Measurements from ENCODE around the gene TXLNA. TPM values are rescaled to one million over a fixed set of nuclear protein-coding genes. Genes with fewer than 3 reads are reported as not detected.

TXLNA gene
- total RNA-seq, 1 donor from 2014 or later, result 55.6 TPM

- no peaks in the 10 kb centered on the region for H3K9me3 Mint-ChIP-seq (ENCODE audit: low read depth)
- no peak for DNase-seq (ENCODE audit: low spot score, unreplicated experiment)
- H3K4me1 Mint-ChIP-seq (ENCODE audit: low read depth), result no peaks in the 10 kb centered on the region
- no peak overlapping the region for H3K4me3 Mint-ChIP-seq (ENCODE audit: low read depth)
- H3K27me3 Mint-ChIP-seq, result no peaks in the 10 kb centered on the region
- H3K36me3 Mint-ChIP-seq (ENCODE audit: insufficient read depth), result peaks cover 30% of the 10 kb centered on the region
- no peak for TF ChIP-seq CTCF (IDR thresholded peaks at IDR 0.05; ENCODE audit: unreplicated experiment)
- peak overlapping the region; percentile 3 for H3K27ac Mint-ChIP-seq
Measured at GRCh38 chr1:32186491-32186890, 7.0 kb downstream of the TXLNA start.

GRCh38 chr1:32187850-32188249, 8.4 kb downstream of the TXLNA start:
- no peaks in the 10 kb centered on the region for H3K9me3 Mint-ChIP-seq (ENCODE audit: low read depth)
- H3K4me1 Mint-ChIP-seq (ENCODE audit: low read depth), result no peaks in the 10 kb centered on the region

GRCh38 chr1:32192220-32192948, 12.9 kb downstream of the TXLNA start:
- Mint-ChIP-seq H3K27me3 (no peaks in the 10 kb centered on the region), H3K9me3 (ENCODE audit: low read depth) (no peaks in the 10 kb centered on the region), H3K4me1 (ENCODE audit: low read depth) (no peaks in the 10 kb centered on the region), H3K27ac (no peak overlapping the region), H3K36me3 (ENCODE audit: insufficient read depth) (peaks cover 29% of the 10 kb centered on the region), H3K4me3 (ENCODE audit: low read depth) (no peak overlapping the region)
- no peak for DNase-seq (ENCODE audit: low spot score, unreplicated experiment)
- no peak for TF ChIP-seq CTCF (IDR thresholded peaks at IDR 0.05; ENCODE audit: unreplicated experiment)

More at GRCh38 chr1:32187850-32188249, 8.4 kb downstream of the TXLNA start:
- no peak for TF ChIP-seq CTCF (IDR thresholded peaks at IDR 0.05; ENCODE audit: unreplicated experiment)
- Mint-ChIP-seq H3K4me3 (ENCODE audit: low read depth) (no peak overlapping the region), H3K27me3 (no peaks in the 10 kb centered on the region), H3K27ac (no peak overlapping the region), H3K36me3 (ENCODE audit: insufficient read depth) (peaks cover 36% of the 10 kb centered on the region)
- no peak for DNase-seq (ENCODE audit: low spot score, unreplicated experiment)

GRCh38 chr1:32194984-32195383, 15.5 kb downstream of the TXLNA start:
- Mint-ChIP-seq H3K9me3 (ENCODE audit: low read depth) (no peaks in the 10 kb centered on the region), H3K27ac (no peak overlapping the region), H3K27me3 (no peaks in the 10 kb centered on the region), H3K4me3 (ENCODE audit: low read depth) (no peak overlapping the region), H3K4me1 (ENCODE audit: low read depth) (peaks cover 2% of the 10 kb centered on the region), H3K36me3 (ENCODE audit: insufficient read depth) (peaks cover 23% of the 10 kb centered on the region)
- no peak for DNase-seq (ENCODE audit: low spot score, unreplicated experiment)
- TF ChIP-seq CTCF (IDR thresholded peaks at IDR 0.05; ENCODE audit: unreplicated experiment), result no peak

GRCh38 chr1:32195531-32195930, 16.1 kb downstream of the TXLNA start:
- no peak overlapping the region for H3K4me3 Mint-ChIP-seq (ENCODE audit: low read depth)
- no peak for DNase-seq (ENCODE audit: low spot score, unreplicated experiment)
- no peak overlapping the region for H3K27ac Mint-ChIP-seq
- no peaks in the 10 kb centered on the region for H3K9me3 Mint-ChIP-seq (ENCODE audit: low read depth)
- peaks cover 20% of the 10 kb centered on the region for H3K36me3 Mint-ChIP-seq (ENCODE audit: insufficient read depth)
- H3K27me3 Mint-ChIP-seq, result no peaks in the 10 kb centered on the region
- peaks cover 7% of the 10 kb centered on the region for H3K4me1 Mint-ChIP-seq (ENCODE audit: low read depth)
- no peak for TF ChIP-seq CTCF (IDR thresholded peaks at IDR 0.05; ENCODE audit: unreplicated experiment)

Measured in progenitor cell of endocrine pancreas (in vitro differentiated cells).